HG02642 (cell line): ENCODE data around the gene GAK.

Experiments
- ATAC-seq: cut with Tn5 transposase; IDR thresholded peaks from one replicate; pipeline ENCODE4 v1.9.1; 2021; ENCODE audit warnings: mild to moderate bottlenecking; ENCODE audit not compliant: unreplicated experiment, poor library complexity

GAK gene

DNA sequence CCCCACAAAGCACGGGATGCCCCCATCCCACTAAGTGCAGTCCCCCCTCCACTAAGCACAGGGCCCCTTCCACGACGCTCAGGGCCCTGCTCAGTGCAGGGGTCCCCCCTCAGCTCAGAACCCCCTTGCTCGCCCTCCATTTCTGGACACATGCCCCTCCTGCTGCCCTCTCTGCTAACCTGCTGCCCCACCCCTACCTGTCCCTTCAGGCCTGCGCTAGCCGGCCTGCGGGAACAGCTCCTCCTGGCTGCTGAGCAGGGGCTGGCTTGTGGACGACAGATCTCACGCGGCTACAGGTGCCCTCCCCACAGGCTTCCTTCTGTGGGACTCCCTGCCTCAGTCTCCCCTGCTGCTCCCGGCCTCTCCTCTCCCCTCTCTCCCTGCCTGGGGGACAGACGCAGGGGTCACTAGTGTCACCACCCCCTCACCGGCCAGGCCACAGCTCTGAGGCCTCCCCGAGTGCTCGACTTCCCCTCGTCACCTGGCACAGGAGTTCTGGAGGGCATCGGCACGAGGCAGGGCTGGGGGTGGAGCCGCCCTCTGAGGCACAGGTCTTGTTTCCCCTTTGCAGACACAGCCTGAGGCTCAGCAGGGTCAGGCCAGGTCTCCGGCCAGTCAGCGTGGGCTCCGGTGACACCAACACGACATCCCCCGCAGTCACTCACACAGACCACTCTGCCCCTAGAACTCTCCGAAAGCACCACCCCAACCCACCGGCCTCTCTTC lies 21.6 kb downstream of the GAK start:
- no peak for ATAC-seq

DNA sequence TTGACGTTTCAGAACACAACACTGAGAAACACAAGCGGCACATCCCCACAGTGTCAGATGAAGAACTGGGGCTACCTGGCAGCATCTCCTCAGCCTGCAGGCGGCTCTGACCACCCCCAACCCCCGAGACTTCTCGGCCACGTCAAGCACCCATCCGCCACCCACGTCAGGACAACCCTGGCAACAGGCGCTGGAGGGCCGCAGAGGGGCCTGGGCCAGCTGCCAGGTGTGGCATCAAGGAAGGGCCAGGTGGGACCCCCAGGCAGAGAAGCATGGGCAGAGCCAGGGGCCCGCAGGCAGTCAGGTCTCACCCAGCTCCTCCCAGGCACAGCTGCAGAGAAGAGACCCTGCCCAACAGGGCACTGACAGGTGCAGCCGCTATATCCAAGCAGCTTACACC lies 22.3 kb downstream of the GAK start:
- ATAC-seq: no peak

DNA sequence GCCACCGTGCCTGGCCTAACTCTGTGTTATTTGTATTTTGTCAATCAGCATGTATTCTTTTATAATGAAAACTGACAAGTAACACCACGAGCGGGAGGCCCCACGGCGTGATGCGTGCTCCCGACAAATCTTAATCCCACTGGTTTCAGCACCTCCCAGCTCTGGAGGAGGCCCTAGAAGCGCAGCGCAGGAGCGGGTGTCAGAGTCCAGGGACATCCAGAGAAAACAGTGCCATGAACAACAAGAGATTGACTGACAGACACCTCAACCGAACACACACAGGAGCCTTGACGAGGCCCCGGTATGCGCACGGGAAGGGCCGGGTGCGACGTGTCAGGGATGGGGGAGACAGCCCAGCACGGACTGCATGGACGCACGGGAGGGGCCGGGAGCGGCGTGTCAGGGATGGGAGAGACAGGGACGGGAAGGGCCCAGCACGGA lies 23.0 kb downstream of the GAK start:
- no peak for ATAC-seq

DNA sequence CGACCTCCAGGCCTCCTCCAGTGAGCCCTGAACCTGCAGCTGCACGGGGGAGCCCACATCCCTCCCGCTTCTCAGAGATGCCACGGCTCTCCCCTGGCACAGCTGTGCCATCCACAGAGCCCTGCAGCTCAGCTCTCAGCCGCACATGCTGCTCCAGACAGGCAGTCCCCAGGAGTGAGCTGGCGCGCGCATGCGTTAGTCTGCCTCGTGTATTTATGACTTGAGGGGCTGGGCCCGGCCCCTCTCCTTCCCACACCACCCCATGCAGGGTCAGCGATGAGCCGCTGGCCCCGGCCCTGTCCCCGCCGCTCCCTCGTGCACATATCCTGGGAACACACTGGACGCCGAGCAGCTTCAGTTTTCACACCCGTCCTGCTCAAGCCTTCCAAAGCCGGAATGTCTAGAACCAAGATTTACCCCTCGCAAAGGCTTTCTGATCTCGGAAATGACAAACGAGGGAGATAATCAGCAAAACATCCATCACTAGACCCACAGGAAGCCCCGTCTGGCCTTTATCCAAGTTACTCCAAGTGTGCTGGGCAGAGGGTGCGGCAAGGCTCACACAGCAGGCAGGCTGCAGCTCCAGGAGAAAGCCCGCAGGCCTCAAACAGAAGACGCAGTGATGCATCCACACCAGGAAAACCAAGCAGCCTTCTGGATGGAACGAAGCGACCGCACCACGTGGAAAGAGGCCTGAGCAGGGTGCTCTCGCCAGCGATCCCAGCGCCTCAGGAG lies 24.3 kb downstream of the GAK start:
- ATAC-seq: no peak

DNA sequence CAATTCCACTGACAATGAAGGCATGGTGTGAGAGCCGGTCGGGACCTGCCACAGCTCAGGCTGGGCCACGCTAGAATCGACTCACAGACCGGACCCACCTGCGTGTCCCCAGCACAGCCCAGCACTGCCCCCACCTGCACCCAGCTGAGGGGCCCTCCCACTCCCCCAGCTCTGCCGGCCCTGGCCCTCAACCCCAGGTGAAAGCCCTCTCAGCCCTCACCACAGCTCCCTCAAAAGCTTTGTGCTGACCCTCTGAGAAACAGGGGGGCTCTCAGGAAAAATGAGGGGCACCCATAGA lies 25.1 kb downstream of the GAK start:
- ATAC-seq: no peak

DNA sequence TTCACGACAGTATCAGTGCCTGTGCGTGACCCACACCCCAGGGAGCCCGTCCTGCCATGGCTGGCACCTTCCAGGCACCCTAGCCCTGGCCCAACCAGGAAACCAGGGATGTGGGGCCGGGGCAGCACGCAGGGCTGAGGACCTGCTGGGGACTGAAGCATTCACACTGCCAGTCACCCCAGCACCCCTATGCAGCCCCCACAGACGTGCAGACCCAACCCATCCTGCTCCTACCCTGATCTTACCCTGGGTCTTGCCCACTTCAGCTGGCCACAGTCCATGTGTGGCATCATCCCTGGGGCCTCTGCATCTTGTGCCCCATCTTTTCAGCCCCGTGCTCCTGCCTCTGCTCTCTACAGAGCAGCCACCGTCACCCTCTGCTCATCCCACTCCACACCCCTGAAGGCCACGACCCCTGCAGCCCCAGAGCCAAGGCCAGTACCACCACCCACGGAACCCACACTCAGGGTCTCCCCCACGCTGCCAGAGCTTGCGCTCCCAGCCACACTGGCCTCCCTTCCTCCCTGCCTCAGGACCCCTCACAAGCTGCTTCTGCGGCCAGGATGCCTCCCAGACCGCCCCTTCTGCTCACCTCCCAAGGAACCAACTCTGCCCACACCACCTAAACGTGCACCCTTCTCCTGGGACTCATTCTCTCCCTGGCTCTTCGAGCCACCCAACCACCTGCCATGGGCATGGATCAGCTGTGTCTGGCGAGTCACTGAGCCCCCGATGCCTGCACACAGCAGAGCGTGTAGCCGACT lies 25.6 kb downstream of the GAK start:
- no peak for ATAC-seq

DNA sequence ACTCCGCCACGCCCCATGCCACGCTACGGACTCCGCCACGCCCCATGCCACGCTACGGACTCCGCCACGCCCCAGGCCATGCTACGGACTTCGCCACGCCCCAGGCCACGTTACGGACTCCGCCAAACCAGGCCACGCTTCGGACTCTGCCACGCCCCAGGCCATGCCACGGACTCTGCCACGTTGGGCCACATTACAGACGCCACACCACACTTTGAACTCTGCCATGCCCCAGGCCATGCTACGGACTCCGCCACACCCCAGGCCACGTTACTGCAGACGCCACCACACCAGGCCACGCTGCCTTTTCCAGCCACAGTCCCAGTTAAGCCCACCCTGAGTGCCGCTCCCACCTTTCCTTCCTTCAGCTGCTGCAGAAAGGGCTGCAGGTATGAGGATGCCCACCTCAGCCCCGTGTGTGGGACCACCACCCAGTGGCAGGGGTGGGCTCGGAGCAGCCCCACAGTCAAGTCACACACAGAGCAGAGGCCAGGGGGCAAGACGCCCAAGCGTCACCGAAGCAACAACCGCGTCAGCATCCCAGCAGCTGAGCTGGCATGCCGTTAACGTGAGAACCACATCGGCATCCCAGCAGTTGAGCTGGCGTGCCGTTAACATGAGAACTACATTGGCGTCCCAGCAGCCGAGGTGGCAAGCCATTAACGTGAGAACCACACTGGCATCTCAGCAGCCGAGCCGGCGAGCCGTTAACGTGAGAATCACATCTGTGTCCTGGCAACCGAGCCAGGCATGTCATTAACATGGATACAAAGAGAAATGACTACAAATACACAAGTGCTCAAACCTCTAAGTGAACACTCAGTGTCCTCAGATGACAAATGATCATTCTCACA lies 26.4 kb downstream of the GAK start:
- ATAC-seq: no peak

DNA sequence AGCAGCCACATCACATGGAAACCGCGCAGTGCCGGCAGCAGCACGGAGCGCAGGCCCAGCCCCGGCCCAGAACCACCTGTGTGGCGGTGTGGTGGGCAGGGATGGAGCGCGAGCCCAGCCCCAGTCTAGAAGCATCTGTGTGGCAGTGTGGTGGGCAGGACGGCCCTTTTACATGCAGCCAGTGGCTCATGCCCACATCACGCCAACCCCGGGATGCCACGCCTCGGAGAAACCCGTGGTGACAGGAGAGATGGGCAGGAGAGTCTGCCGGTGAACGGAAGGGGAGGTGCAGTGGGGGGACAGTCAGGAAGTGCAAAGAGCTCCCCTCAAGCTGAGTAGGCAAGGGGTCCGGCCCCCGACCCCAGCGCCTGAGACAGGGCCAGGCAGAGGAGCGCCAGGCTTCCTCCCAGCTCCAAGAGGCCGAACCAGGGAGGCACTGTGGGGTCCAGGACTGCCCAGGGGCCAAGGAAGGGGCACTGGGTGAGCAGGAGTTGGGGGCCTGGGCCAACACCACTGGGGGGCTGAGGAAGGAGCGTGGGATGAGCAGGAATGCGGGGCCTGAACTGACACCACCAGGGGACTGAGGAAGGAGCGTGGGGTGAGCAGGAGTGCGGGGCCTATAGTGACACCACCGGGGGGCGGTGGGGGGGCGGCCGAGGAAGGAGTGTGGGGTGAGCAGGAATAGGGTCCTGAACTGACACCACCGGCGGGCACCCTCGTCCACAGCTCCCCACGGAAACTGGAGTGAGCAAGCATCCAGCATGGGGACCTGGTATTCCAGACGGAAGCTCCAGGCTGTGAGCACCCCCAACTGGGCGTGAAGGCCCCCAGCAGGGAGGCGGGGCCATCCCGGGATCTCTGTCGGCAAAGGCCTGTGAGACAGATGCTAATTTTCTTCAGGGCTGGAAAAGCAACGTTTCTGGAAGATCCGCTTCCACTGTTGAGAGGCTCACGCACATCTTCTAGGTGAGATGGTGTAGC lies 28.8 kb downstream of the GAK start:
- no peak for ATAC-seq

DNA sequence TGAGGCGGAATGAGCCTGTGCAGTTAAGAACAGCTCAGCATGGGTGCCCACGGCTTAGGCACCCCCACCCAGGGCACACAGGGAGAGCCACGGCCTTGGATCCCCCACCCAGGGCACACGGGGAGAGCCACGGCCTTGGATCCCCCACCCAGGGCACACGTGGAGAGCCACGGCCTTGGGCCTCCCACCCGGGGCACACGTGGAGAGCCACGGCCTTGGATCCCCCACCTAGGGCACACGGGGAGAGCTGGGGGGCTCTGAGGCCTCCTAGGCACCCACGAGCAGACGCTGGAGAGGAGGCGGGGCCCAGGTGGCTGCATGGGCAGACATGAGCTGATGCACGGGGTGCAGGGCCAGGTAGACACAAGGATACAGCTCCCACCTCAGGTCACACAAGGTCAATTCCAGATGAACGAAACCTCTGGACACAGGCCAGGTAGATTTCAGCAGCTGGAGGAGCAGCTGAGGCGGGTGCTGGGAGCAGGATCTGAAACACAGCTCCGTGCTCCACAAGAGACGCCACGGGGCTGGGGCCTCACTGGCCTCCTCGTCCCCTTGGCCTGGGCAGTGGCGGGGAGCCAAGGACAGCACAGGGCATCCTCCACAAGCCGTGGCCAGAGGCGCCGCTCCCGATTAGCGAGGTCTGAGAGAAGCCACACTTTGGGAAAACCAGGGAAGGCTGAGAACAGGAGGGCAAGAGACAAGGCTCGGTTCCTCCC lies 30.8 kb downstream of the GAK start:
- no peak for ATAC-seq

DNA sequence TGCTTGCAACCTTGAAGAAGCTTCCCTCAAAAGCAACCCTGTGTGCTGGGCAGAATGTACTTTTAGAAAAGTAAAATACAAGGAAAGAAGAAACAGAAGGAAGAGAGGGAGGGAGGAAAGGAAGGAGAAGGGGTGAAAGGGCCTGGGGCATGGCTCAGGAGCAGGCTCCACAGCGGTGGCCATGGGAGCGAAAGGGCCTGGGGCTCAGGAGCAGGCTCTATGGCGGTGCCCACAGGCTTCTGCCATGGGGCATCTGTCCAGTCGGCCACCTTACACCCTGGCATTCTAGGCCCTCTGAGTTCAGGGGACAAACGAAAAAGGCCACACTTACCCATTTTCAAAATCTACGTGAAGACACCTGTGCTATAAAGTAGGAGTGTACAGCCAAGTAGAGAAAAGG lies 31.4 kb downstream of the GAK start:
- no peak for ATAC-seq

DNA sequence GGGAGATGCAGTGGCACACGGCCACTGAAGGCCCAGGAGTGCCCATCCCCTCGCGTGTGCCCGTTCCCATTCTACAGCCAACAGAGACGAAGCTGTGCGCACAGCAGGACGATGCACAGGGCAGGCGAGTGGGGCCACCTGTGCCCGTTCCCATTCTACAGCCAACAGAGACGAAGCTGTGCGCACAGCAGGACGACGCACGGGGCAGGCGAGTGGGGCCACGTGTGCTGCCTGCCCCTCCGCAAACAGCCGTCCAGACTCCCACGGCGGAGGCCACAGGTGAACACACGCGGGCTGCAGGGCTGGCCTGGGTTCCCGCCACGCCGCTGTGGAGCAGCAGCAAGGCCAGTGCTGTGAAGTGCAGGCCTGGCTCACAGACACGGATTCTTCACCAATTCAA lies 32.0 kb downstream of the GAK start:
- ATAC-seq: no peak

DNA sequence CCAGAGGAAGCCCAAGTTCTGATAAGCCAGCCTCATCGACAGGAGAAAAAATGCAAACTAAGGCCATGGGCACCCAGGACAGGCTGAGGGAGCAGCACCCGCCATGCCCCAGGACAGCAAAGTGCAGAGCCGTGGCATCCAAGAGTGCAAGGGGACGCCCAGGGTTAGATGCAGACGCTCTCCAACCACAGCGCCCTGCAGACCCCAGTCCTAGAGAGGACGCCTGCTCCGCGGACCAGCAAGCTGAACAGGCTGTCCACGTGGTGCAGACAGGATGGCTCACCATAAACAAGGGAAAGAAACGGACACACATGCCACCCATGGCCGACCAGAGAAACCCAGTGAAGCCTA lies 32.6 kb downstream of the GAK start:
- no peak for ATAC-seq

DNA sequence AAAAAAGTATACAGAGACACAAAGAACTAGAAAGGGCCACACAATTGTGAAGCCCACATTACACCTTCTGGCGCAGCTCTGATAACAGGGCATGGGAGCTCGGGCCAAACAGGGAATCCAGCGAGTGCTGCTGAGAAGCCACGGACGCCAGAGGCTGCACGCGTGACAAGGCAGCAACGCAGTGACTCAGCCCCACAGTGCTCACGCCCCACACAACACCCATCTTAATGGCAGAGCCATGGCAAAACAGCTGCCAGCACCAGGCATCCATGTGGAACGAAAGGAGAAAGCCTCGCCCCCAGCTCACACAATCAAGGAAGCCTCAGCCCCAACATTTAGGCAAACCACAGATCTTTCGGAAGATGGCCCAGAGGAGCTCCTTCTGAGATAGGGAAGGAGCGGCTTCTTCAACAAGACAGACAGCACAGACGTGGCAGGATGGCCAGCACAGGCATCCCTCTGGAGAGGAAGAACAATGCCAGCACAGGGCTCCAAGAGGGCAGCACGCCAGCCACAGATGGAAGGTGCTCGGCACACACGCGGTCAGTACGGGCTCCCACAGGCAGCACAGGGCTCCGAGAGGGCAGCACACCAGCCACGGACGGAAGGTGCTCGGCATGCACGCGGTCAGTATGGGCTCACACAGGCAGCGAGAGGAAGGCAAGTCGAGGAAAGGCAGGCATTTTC lies 33.1 kb downstream of the GAK start:
- no peak for ATAC-seq

DNA sequence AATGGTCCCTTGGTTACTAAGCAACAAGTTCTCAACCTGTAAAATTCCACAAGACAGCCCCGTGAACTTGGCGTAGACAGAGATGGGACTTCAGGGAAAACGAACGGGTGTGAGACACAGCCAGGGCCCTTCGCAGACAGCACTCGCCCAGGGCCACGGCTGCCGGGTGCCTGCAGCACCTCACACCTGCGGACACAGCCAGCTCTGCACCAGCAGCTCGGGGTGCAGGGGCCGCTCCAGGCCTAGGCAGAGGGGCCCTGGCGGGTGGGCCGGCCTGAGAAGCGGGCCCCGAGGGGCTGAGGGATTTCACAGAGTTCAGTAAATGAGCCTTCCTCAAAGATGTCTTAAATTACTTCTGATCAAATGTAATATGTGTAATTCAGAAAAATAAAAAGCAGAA lies 34.0 kb downstream of the GAK start:
- ATAC-seq: no peak

DNA sequence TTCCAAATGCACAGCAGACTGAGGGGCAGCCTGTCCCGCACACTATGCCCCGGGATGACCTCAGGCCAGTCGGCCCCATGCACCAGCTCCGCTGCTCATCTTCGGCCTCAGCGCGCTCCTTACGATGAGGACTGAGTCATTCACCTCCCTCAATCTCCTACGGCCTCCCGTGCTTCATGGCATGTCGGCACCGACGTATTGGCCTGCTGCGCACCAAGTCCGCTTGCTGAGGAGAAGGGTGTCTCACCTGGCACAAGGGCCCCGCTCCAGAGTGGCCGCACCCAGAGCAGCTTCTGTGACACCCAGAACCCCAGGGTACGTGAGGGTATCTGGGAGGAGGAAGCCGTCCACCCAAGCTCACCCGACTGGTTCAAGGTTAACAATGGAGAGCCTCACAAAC lies 35.5 kb downstream of the GAK start:
- ATAC-seq: no peak

DNA sequence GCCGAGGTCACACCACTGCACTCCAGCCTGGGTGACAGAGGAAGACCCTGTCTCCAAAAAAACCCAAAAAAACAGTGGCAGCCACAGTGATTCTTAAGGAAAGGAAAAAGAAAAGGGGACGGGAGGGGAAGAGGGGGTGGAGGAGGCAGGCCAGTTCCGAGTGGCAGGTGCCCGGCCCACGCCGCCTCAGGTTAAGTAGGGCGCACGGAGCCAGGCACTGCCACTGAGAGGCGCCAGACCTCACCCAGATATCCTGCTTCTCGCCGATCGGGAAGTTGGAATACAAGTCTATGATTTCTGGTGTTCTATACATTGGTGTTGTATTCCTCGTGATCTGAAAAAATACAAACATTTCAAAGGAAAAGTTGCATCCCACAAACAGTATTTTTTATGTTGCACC lies 35.9 kb downstream of the GAK start:
- ATAC-seq: no peak

DNA sequence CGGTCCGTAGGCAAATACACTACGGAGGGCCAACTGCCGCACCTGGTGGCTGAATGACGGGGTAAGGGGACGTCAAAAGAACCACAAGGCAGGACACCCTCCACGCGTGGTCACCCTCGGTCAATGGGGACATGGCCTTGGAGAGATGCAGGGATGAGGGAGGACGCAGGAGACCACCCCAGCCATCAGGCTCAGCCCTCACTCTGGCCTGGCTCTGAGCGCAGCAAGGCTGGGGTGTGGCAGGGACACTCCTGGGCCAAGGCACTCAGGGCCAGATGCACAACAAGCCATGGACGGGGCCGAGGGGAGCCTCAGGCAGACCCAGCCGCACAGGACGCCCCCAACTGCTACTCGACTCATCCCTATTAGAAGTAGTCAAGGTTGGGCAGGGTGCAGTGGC lies 36.5 kb downstream of the GAK start:
- ATAC-seq: no peak

DNA sequence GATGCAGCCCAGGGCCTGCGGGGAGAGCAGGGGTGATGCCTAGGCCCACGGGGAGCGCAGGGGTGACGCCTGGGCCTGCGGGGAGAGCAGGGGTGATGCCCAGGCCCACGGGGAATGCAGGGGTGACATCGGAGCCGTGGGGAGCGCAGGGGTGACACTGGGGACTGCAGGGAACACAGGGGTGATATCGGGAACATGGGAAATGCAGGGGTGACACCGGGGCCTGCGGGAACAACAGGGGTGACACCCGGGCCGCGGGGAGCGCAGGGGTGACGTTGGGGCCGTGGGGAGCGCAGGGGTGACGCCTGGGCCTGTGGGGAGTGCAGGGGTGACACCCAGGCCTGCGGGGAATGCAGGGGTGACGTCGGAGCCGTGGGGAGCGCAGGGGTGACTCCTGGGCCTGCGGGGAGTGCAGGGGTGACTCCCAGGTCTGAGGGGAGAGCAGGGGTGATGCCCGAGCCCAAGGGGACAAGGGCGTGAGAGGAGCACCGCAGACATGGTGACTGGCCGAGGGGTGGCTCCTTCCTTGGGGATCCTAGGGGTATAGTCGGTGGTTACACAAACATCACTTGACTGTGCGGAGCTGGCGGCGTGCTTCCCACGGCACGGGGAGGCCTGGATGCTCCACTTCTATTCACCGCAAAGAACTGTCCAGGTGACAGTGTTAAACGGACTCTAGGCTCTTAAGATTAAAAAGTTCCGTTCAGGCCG lies 38.0 kb downstream of the GAK start:
- no peak for ATAC-seq
